ENCODE data around the gene BANF2.

DNA sequence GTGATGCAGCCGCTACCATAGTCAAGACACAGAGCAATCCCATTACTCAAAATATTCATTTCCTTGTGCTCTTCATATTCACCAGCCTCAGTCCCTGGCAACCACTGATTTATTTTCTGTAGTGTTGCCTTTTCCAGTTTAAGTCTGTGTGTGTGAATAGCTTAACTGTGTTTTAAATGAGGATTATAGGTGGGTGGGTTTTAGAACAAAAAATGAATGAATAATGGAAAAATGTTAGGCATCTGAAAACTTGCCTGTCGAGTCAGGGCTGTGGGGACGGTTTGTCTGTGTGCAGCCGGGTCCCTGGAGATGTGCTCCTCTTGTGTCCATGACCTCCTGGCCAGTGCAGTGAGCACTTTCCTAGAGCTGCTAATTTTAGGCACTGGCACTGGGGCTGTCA, 27.1 kb downstream of the BANF2 start:
- TF ChIP-seq ZFP30 (CRISPR knock-in tag; IDR thresholded peaks at IDR 0.05) = no peak
- TF ChIP-seq BACH2 (CRISPR knock-in tag; IDR thresholded peaks at IDR 0.05; ENCODE audit: borderline replicate concordance) = no peak
- TF ChIP-seq RARB (CRISPR knock-in tag; IDR thresholded peaks at IDR 0.05) = no peak
